ENCODE results near the gene NEK9.
"Not testable (repeated sequence)": the region's sequence is repeated elsewhere in the genome, so short reads cannot be mapped to it uniquely, and the experiment has no call there.

NEK9 gene

GRCh38 chr14:75143761-75144527, 17.1 kb upstream of the NEK9 start:
- DNase-seq, result no peak

DNA sequence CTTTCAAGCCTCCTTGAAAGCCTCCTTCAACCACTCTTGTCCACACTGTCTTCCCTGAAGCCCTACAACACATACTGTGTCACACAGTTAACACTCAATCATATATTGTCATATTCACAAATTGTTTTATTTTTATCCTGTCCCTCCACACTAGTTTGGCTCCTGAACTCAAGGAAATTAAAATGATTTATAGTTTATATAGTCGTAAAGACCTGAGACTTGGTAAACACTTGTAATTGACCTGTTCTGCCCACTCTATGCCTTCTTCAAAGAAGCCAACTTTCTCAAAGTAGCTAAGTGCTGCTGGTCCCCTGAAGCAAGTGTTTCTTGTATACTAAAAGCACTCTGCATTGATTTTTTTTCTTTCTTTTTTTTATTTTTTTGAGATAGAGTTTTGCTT, 15.6 kb upstream of the NEK9 start:
- no peak for DNase-seq

GRCh38 chr14:75141967-75142366, 15.1 kb upstream of the NEK9 start:
- peak; percentile 32 to 43 for DNase-seq

DNA sequence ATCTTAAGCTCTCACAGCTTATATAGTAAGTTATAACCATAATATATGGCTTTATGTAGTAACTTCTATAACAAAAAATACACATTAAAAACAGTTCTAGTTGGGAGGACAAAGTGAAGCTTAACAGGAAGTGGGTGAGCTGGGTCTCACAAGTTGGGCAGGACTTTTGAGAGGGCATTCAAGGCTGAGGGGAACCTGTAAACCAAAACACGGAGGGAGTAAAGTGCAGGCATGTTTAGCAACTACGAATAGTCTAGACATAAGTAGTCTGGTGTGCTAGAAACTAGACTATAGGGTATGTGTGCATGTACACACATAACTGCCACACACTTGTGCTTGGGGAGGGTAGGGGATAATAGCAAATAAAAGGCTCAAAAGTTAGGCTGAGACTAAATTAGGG, 14.2 kb upstream of the NEK9 start:
- no peak for DNase-seq

DNA sequence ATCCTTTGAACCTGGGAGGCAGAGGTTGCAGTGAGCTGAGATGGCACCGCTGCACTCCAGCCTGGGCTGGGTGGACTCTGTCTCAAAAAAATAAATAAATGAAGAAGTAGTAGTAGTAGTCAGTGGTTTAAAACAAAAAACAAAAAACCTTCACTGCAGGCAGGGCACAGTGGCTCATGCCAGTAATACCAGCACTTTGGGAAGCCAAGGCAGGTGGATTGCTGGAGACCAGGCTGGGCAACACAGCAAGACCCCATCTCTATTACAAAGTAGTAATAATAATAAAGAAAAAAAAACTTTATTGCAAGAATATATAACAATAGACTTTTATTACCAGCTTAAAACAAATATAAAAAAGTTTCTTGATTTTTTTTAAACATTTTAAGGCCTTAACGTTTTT, 13.8 kb upstream of the NEK9 start:
- DNase-seq, result no peak

DNA sequence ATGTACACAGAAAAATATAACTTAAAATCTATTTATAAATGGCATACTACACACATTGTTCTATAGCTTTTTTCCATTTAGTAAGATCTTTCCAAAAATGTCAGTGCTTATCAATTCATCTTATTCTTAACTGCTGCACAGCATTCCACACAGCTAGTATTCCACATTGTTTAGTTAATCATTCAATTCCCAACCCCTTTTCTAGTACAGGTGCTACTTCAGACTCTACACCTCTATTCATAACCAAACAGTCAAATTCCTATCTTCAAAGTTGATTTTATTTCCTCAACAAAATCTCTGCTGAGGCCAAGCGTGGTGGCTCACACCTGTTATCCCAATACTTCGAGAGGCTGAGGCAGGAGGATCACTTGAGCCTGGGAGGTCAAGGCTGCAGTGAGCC, 12.3 kb upstream of the NEK9 start:
- no peak for DNase-seq

DNA sequence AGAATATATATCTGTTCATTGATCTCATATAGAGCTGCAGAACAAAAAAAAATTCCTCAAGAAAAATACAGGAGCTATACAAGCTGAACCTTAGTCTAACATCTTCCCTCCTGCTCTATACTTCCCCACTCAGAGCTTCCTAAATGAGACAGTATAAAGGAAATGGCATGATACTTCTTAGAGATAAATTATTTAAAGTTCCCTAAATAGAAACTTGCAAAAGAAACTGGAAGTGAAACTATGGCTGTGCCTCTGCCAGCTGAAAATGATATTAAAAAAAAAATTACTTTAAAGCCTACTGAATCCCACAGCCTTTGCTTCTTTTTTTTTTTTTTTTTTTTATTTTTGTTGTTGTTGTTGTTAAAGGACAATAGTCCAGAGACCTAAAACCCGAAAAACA, 11.6 kb upstream of the NEK9 start:
- peak; percentile 39 to 54 for DNase-seq

DNA sequence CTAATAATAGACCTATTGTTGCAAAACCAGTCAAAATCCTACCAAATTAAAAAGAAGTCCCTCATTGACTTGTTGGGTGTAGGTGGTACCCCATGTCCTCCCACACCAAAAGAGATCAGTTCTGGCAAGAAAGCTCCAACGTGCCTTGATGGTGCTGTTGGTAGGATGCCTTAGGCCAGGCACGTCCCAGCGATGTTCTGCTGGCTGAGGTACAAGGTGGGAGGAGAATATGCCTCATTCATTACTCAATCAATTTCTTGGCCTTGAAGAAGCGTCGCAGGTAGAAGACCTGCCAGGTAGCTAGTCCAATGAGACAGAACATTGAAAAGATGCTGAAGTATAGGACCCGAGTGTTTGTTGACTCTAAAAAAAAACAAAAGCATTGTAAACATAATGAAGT, 7.8 kb upstream of the NEK9 start:
- DNase-seq, result no peak

DNA sequence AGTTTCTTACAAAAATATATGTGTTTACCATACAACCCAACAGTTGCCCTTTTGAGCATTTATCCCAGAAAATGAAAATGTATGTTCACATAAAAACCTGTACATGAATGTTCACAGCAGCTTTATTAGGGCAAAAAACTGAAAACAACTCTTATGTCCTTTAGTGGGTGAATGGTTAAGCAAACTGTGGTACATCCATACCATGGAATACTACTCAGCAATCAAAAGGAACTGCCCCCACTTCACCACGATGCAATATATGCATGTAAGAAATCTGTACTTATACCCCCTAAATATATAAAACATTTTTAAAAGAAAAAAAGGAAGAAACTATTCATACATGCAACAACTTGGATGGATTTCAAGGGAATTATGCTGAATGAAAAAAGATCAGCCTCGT, 6.7 kb upstream of the NEK9 start:
- DNase-seq, result no peak

- DNase-seq, result peak; percentile 89 to 90
These were observed 5.7 kb upstream of the NEK9 start for GRCh38 chr14:75132382-75133086.

DNA sequence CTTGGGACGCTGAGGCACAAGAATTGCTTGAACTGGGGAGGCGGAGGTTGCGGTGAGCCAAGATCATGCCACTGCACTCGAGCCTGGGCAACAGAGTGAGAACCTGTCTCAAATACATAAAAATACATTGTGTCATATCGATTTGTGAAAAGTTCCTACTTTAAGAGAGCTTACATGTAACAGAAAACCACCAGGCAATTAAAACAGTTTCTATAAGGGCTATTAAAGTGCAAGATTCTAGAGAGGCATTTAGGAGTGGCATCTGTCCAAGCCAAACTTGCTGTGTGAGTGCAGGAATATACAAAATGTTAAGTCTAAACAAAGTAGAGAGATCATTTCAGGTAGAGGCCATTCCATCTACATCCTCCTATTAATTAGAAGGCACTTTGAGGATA, 1.7 kb upstream of the NEK9 start:
- DNase-seq, result no peak

GRCh38 chr14:75127903-75128595, 1.2 kb upstream of the NEK9 start:
- no peak for DNase-seq

DNA sequence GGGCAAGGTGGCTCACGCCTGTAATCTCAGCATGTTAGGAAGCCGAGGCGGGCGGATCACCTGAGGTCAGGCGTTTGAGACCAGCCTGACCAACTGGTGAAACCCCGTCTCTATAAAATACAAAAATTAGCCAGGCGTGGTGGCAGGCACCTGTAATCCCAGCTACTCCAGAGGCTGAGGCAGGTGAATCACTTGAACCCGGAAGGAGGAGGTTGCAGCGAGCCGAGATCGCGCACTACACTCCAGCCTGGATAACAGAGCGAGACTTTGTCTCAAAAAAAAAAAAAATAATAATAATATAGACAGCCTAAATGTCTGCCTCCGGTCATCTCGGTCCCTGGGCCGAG, 599 bp upstream of the NEK9 start:
- DNase-seq, result not testable (repeated sequence)

- peak; percentile 60 for DNase-seq
These were observed 715 bp downstream of the NEK9 start for GRCh38 chr14:75126121-75126544.

GRCh38 chr14:75125617-75126016, 1.2 kb downstream of the NEK9 start:
- peak; percentile 6 to 13 for DNase-seq

GRCh38 chr14:75123991-75124390, 2.9 kb downstream of the NEK9 start:
- DNase-seq, result peak; percentile 83 to 88

GRCh38 chr14:75121552-75121951, 5.3 kb downstream of the NEK9 start:
- no peak for DNase-seq

DNA sequence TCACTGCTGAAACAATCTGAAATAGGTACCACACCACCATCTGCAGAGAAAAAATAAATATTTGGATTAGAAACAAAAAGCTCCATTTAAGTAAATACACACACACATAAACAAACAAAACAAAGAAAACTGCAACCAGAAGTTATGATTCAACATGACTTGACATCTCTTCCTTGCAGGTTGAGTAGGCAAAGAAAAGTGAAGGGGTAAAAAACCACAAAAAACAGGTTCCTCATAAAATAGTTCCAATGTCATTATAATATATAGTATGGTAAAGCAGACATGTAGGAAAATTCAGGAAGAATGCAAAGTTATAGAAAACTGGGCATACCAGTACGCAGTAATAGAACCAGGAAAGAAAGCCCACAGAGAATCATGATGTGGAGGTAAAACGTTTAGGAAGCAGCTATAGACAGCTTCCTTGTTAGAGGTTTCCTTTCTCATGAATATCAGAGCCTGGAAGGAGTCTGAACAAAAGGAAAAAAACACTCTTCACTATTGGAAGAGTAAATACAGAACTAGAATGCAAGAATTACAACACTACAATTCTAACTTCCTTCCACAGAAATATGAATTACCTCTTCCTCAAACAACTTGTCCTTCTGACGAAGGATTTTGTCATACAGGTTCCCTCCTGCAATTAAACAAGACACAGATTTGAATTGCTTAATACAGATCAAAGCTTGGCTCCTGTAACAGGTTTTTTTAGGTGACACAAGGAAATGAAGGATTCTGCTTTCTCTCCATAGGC, 6.1 kb downstream of the NEK9 start:
- DNase-seq, result peak; percentile 15 to 23

DNA sequence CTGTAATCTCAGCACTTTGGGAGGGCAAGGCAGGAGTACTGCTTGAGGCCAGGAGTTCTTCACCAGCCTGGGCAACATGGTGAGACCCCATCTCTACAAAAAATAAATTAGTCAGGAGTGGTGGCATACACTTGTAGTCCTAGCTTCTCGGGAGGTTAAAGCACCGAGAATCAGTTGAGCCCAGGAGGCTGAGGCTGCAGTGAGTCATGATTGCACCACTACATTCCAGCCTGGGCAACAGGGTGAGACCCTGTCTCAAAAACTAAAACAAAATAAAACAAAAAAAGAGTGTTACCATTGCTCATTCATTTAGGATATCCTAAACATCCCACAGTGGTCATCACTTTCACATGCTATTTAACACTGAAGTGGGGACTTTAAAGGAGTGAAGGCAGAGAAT, 7.8 kb downstream of the NEK9 start:
- DNase-seq, result no peak

GRCh38 chr14:75113932-75114539, 12.8 kb downstream of the NEK9 start:
- DNase-seq, result no peak

- DNase-seq, result no peak
These were observed 17.0 kb downstream of the NEK9 start for GRCh38 chr14:75109877-75110276.

DNA sequence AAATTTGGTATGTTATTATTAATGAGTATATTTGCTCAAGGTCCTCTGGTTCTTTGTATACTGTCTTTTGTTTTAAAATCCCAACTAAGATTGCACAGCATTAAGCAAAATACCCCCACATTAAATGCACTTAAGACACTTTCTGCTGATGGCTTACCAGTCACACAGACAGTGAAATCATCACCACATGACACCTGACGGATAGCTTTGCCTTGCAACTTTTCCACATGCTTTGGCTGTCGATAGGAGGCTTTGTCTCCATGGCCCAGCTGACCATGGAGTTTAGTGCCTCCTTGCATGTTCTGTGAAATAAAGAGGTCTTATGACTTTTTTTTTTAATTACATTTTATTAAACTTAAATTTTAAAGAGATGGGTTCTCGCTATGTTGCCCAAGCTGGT, 19.7 kb downstream of the NEK9 start:
- DNase-seq, result no peak

GRCh38 chr14:75101491-75101890, 25.4 kb downstream of the NEK9 start:
- no peak for DNase-seq
